Skeletal muscle satellite cell (primary cell): Measurements from ENCODE around the gene CHDH.

ENCODE experiments used
- H3K27me3 ChIP-seq: 2 replicates; pipeline ENCODE4 v1.7.0; 2013; ENCODE audit warnings: low read length; ENCODE audit not compliant: control insufficient read depth, insufficient read depth
- H3K36me3 ChIP-seq: 2 replicates; pipeline ENCODE4 v1.7.0; 2013; ENCODE audit warnings: mild to moderate bottlenecking, control low read depth, low read length; ENCODE audit not compliant: insufficient read depth
- H3K4me1 ChIP-seq: 2 replicates; pipeline ENCODE4 v1.7.0; 2013; ENCODE audit warnings: low read length; ENCODE audit not compliant: control insufficient read depth, insufficient read depth
- H3K4me2 ChIP-seq: 2 replicates; pipeline ENCODE4 v1.7.0; 2013; ENCODE audit warnings: mild to moderate bottlenecking, low read length
- H3K4me3 ChIP-seq: 2 replicates; pipeline ENCODE4 v1.7.0; 2013; ENCODE audit warnings: low read length
- H3K9ac ChIP-seq: 2 replicates; pipeline ENCODE4 v1.7.0; 2013; ENCODE audit warnings: mild to moderate bottlenecking, low read depth, low read length, moderate library complexity
- H3K9me3 ChIP-seq: replicated peaks from 2 replicates; pipeline ENCODE4 v1.7.0; 2013; ENCODE audit warnings: mild to moderate bottlenecking, control low read depth, low read length

CHDH gene

DNA sequence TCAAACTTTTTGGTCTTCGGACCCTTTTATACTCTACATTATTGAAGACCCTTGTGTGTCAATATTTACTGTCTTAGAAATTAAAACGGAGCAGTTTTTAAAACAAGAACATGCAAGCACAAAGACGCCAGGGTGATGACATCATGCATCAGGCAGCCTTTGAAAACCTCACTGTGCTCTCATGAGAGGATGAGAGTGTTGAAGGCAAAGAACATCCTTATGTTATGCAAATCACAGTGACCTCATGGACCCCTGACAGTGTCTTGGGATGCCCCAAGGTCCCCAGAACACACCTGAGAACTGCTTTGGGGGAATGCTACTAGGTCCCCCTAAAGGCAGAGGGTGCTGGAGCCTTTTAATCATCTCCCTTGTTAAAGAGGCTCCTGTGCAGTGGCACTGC is 51.6 kb downstream of the CHDH start:
- peaks cover 8% of the 10 kb centered on the region for H3K27me3 ChIP-seq
- H3K36me3 ChIP-seq: no peaks in the 10 kb centered on the region
- H3K4me3 ChIP-seq: no peak overlapping the region
- no peaks in the 10 kb centered on the region for H3K9me3 ChIP-seq
- H3K4me2 ChIP-seq: no peak overlapping the region
- H3K4me1 ChIP-seq: no peaks in the 10 kb centered on the region
- no peak overlapping the region for H3K9ac ChIP-seq

DNA sequence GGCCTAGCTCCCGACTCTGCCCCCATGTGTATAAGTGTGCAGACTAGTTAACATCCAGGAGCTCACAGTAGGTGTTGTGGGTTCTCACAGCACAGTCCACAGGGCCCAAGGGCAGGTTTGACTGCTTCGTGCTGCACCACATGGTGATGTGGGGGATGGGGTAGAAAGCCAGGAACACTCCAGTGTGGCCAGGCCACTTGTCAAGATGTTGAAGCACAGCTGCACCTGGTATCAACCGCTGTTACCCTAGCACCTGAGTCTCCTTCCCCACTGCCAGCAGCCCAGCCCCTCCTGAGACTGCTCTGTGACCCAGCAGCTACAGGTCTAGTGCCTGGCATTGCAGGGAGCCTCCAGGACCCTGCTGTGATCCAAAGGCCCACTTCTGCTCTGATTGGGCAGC is 53.4 kb downstream of the CHDH start:
- no peak overlapping the region for H3K9ac ChIP-seq
- no peaks in the 10 kb centered on the region for H3K9me3 ChIP-seq
- H3K27me3 ChIP-seq: peaks cover 11% of the 10 kb centered on the region
- no peaks in the 10 kb centered on the region for H3K36me3 ChIP-seq
- H3K4me1 ChIP-seq: no peaks in the 10 kb centered on the region
- no peak overlapping the region for H3K4me2 ChIP-seq
- no peak overlapping the region for H3K4me3 ChIP-seq

DNA sequence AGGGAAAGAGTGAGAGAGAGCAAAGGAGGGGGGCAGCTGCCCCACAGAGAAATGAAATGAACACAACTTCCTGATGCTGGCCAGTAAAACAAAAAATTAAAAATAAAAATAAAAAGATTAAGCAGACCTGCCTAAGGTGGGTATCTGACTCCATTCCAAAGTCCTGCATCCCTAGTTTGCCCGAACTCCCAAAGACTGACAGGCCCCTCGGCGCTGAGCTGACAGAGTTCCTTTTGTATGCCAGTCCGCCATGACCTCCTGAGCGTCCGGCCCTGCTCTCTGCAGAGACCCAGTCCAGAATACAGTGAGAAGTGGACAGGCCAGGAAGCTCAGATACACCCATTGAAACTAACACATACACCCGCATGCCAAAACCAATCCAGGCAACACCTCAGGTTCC is 54.9 kb downstream of the CHDH start:
- Histone ChIP-seq H3K36me3 (no peaks in the 10 kb centered on the region), H3K27me3 (peaks cover 16% of the 10 kb centered on the region)

DNA sequence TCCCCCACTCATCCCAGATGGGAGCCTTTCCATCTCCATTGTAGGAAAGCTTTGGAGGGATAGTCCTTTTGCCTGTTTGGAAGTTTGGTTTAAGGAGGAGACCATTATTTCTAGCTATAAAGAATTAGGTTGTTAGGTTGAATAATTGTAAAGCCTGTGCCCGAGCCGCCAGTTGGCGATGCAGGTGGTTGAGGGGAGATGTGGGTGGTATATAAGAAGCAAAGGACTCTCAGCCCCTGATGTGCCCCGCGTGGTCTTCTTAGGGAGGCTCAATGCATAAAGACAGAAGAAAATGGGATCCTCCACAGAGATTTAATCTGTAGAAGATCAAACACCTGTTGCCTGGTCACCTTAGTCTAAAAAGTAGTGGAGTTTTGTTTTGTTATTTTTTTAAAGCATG is 55.7 kb downstream of the CHDH start:
- H3K4me1 ChIP-seq: no peaks in the 10 kb centered on the region
- no peaks in the 10 kb centered on the region for H3K9me3 ChIP-seq
- H3K36me3 ChIP-seq: no peaks in the 10 kb centered on the region
- no peak overlapping the region for H3K4me2 ChIP-seq
- no peak overlapping the region for H3K9ac ChIP-seq
- peaks cover 22% of the 10 kb centered on the region for H3K27me3 ChIP-seq
- H3K4me3 ChIP-seq: no peak overlapping the region

More for the DNA sequence above, 54.9 kb downstream of the CHDH start:
- Histone ChIP-seq H3K4me3 (no peak overlapping the region), H3K9me3 (no peaks in the 10 kb centered on the region), H3K9ac (no peak overlapping the region), H3K4me1 (no peaks in the 10 kb centered on the region), H3K4me2 (no peak overlapping the region)

DNA sequence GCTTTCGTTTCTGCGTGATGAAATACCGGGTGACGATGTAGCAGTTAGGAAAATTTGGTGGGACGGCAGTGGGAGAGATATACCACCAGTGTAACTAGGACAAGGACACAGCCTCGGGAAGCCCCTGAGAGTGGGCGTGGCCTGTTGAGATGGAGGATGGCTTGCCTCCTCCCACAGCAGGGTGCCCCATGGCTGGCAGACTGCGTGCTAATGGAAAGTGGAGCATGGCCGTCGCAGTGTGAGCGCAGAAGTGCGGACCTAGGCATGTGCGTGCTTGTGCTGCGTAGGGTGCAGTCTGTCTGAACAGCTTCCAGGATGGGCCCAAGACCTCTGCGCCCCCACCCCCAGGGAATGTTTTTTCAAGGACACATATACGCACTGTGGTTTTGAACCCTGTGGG is 56.8 kb downstream of the CHDH start:
- Histone ChIP-seq H3K4me3 (no peak overlapping the region), H3K27me3 (peaks cover 19% of the 10 kb centered on the region), H3K9me3 (no peaks in the 10 kb centered on the region), H3K36me3 (no peaks in the 10 kb centered on the region), H3K9ac (no peak overlapping the region), H3K4me2 (no peak overlapping the region), H3K4me1 (no peaks in the 10 kb centered on the region)

DNA sequence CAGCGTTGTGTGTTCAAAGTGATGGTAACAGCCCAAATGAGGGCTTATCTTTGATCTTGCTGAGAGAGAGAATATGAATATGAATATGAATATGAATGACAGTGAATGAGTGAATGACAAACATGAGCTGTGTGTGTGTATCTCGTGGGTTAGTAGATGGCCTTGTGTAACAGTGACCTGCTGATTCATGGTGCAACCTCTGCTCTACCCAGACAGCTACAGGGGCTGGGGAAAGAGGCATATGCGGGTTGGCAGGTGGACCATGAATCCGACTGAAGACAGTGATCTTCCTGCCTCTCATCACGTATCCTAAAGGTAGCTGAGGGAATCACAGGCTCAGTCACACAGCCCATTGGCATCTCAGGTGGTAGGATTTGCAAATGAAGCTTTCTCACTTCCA is 58.2 kb downstream of the CHDH start:
- Histone ChIP-seq H3K36me3 (no peaks in the 10 kb centered on the region), H3K4me2 (no peak overlapping the region), H3K27me3 (peaks cover 32% of the 10 kb centered on the region), H3K9ac (no peak overlapping the region), H3K4me3 (no peak overlapping the region), H3K9me3 (no peaks in the 10 kb centered on the region), H3K4me1 (no peaks in the 10 kb centered on the region)

DNA sequence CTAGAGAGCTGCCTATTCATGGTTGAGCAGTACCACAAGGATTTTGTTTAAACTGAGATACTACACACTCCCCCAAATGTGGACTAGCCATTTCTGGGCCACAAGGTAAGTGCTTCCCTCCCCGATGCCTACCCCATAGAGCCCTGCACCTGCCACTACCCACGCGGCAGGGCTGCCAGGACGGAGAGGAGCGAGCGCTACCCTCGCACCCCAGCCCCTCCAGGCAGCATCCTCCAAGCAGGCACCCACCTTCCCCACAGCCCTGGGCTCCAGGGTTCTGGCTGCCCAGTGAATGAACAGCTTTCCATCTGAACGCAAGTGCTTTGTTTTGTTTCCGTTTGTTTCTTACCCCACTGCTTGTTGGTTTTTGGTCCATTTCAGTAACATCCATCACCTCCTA is 59.2 kb downstream of the CHDH start:
- no peak overlapping the region for H3K4me2 ChIP-seq
- no peak overlapping the region for H3K4me3 ChIP-seq
- no peaks in the 10 kb centered on the region for H3K9me3 ChIP-seq
- no peaks in the 10 kb centered on the region for H3K4me1 ChIP-seq
- peaks cover 32% of the 10 kb centered on the region for H3K27me3 ChIP-seq
- no peak overlapping the region for H3K9ac ChIP-seq
- no peaks in the 10 kb centered on the region for H3K36me3 ChIP-seq

DNA sequence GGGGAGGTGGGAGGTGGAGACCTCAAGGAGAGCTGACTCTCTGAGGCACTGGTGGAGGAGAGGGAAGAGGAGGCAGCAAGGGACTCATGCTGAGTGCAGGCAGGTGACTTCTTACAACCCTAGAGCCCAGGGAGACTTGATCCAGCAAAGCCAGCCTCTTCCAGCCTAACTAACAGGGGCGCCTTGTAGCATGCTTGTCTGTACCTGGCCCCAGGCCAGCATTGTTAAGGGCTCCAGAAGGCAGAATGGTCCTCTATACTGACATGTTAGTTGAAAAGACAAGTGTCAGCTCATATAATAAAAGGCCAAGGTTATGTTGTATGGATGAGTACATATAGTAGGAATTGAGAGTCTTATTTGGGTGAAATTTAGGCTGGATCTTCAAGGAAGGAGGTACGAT is 65.4 kb downstream of the CHDH start:
- H3K4me2 ChIP-seq: no peak overlapping the region
- no peak overlapping the region for H3K9ac ChIP-seq
- H3K36me3 ChIP-seq: no peaks in the 10 kb centered on the region
- no peak overlapping the region for H3K4me3 ChIP-seq
- peaks cover 8% of the 10 kb centered on the region for H3K4me1 ChIP-seq
- H3K9me3 ChIP-seq: no peaks in the 10 kb centered on the region
- H3K27me3 ChIP-seq: peaks cover 15% of the 10 kb centered on the region

DNA sequence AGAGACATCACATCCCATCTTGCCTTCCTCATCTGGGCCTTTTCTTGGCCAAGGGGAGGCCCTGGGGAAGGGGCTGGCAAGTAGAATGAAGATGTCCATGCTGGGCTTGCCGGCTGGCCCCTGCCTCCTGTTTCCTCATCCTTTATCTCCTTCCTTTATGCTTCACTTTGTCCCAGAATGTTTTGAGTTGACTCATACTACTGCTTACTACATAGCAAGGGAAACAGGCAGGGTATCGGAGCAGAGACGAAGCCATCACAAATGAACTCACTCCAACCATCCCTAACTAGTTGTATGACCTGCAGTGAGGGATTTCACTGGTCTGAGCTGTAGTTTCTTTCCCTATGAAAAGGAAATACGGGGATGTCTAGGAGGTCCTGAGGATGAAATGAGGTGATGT is 66.0 kb downstream of the CHDH start:
- Histone ChIP-seq H3K9ac (no peak overlapping the region), H3K4me3 (no peak overlapping the region), H3K4me1 (peaks cover 8% of the 10 kb centered on the region), H3K4me2 (no peak overlapping the region), H3K36me3 (no peaks in the 10 kb centered on the region), H3K9me3 (no peaks in the 10 kb centered on the region), H3K27me3 (peaks cover 13% of the 10 kb centered on the region)

DNA sequence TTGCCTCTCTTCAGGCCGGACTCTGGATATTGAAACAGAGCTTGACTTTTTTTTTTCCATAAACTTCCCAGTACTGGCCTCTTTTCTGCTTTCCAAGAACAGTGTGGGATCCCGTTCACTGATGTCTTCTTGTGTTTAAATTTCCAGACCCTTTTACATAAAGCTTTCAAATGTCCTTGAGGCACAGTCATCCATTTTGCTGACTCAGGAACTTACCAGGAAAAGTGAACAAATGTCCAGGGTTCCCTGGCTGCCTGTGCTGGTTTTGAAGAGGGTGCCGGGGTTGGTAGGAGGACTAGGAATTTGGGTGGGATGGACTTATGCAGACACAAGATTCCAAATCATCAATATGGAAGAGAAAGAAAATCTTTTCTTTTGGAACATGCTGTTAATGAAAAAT is 68.1 kb downstream of the CHDH start:
- no peak overlapping the region for H3K9ac ChIP-seq
- peaks cover 10% of the 10 kb centered on the region for H3K27me3 ChIP-seq
- H3K36me3 ChIP-seq: no peaks in the 10 kb centered on the region
- H3K4me1 ChIP-seq: peaks cover 15% of the 10 kb centered on the region
- no peak overlapping the region for H3K4me3 ChIP-seq
- no peak overlapping the region for H3K4me2 ChIP-seq
- H3K9me3 ChIP-seq: no peaks in the 10 kb centered on the region

DNA sequence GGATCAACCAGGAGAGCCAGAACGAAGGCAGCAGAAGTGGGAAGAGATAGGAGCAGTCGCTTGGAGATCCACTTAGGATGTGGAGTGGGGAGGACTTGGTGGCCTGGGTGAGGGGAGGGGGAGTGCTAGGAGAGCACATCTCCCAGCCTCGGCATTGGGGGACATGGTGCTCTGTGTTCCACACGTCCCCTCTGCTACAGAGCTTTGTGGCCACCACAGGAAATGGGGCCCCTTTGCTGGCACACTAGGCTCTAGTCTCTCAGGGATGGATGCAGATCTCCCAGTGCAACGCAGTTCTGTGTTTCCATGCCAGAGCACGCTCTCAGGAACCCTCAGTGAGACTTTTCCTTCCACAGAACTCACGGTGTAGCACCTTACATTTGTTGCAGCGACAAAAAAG is 68.8 kb downstream of the CHDH start:
- H3K9ac ChIP-seq: no peak overlapping the region
- H3K36me3 ChIP-seq: no peaks in the 10 kb centered on the region
- no peak overlapping the region for H3K4me3 ChIP-seq
- peaks cover 16% of the 10 kb centered on the region for H3K27me3 ChIP-seq
- no peak overlapping the region for H3K4me2 ChIP-seq
- peaks cover 18% of the 10 kb centered on the region for H3K4me1 ChIP-seq
- H3K9me3 ChIP-seq: no peaks in the 10 kb centered on the region

DNA sequence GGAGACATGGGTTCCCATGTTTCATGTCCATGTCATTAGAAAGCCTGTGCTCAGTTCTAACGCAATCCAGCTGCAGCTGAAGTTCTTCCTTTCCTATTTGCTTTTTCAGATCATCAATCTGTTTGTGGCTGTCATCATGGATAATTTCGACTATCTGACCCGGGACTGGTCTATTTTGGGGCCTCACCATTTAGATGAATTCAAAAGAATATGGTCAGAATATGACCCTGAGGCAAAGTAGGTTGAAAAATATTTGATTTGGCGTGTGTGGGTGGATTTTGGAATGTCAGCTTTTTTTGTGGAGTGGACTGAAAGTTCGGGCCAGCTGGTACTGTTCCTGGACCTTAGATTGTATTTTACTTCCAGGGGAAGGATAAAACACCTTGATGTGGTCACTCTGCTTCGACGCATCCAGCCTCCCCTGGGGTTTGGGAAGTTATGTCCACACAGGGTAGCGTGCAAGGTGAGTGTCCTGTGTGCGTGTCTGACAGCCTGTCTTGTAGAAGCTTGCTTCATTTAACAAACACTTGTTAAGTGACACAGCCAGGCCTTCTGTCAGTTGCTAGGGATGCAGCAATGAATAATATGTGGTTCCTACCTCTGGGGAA is 69.6 kb downstream of the CHDH start:
- peaks cover 25% of the 10 kb centered on the region for H3K27me3 ChIP-seq
- no peaks in the 10 kb centered on the region for H3K9me3 ChIP-seq
- H3K36me3 ChIP-seq: no peaks in the 10 kb centered on the region
- no peak overlapping the region for H3K9ac ChIP-seq
- no peak overlapping the region for H3K4me3 ChIP-seq
- H3K4me2 ChIP-seq: no peak overlapping the region
- peaks cover 18% of the 10 kb centered on the region for H3K4me1 ChIP-seq
